GM23248 (cell line): ENCODE results near the gene ECI1.

ENCODE experiments used
- EZH2 ChIP-seq: fragments of 200-600 bp; sonication (generic); IDR thresholded peaks from 2 replicates; pipeline ENCODE4 v1.6.1; 2018; ENCODE audit warnings: antibody characterized with exemption, mild to moderate bottlenecking; ENCODE audit not compliant: insufficient read depth, poor library complexity, severe bottlenecking
- EZH2phosphoT487 ChIP-seq: fragments of 200-600 bp; sonication (generic); IDR thresholded peaks from 2 replicates; pipeline ENCODE4 v1.6.1; 2018; ENCODE audit warnings: antibody characterized with exemption, moderate library complexity, mild to moderate bottlenecking, low read depth; ENCODE audit not compliant: insufficient read depth

DNA sequence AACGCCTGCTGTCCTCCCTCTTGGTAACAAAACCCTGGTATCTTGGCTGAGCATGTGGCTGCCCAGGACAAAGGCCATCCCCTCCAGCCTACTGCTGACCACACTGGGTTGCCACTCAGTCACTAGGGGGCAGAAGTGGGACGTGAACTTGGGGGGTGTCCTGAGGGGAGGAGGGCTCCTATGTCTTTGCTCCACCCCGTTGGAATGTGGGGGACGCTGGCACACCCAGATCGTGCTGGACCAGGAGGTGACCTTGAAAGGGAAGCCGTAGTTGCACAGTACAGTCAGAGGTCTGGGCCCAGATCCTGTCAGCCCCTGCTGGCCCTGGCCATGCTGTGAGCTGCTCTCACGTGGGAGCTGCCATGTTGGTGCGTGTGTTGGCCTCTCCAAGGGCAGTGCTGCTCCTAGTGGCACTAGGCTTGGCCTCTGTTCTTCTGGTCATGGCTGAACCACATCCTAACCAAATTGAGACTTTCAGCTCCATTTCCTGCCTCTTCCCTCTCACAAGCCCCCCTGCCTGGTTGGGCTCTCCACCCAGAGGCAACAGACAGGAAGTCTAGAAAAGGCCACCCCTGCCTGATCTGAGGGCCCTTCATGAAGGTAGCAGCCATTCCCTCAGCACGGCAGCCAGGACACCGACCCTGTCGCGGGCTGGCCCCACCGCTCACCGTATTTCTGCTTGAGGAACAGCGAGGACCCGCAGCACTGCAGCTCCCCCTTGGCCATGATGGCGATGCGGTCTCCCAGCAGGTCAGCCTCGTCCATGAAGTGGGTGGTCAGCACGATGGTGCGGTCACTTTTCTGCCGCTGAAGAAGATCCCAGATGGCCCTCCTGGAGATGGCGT lies 45.5 kb upstream of the ECI1 start:
- TF ChIP-seq EZH2 = no peak
- TF ChIP-seq EZH2phosphoT487 = no peak
